Dermis microvascular lymphatic vessel endothelial cell (primary cell): ENCODE results near the gene MZF1. TPM values are rescaled to one million over a fixed set of nuclear protein-coding genes. Genes with fewer than 3 reads are reported as not detected.
A peak's percentile ranks its signal among the peaks of the same experiment; 100 is the strongest.

Experiments
- DNase-seq, 2 donors: peaks; one replicate each; pipeline versions ENCODE4 v3.0.0 to v3.0.0-alpha.2; 2010; ENCODE audit warnings: low read depth in 2 of 2
- total RNA-seq: library from RNA; depleted of rRNA; stranded (reverse); fragments of >200 nt; gene quantifications from 2 replicates; pipeline ENCODE4 v1.2.1, GENCODE V29; 2014

The MZF1 gene
- total RNA-seq, 1 donor from 2014 or later, result 5.1 TPM

DNA sequence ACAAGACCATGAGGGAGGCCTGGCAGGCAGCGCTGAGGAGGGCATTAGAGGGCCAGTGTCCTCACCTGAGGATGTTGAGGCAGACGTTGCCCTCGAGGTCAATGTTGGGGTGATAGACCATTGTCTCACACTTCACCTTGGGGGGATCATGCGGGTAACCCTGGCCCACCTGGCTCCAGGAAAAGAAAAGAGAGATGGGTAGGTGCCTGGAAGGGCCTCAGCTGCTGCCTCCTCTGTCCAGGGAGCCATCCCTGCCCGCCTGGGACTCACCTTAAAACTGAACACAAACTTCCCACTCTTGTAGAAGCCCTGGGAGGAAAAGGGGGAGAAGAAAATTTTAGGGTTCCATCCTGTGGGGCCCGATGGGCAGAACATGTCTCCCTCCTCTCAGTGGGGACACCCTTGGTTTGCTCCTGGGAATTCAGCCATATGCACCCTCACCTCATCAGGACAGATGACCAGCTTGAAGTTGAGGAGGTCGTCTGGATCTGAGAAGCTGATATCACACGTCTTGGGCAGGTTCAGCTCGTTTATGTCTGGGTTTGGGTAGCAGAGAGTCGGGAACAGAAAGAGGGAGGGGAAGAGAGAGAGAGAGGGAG is 16.4 kb downstream of the MZF1 start:
- DNase-seq, result no peak

DNA sequence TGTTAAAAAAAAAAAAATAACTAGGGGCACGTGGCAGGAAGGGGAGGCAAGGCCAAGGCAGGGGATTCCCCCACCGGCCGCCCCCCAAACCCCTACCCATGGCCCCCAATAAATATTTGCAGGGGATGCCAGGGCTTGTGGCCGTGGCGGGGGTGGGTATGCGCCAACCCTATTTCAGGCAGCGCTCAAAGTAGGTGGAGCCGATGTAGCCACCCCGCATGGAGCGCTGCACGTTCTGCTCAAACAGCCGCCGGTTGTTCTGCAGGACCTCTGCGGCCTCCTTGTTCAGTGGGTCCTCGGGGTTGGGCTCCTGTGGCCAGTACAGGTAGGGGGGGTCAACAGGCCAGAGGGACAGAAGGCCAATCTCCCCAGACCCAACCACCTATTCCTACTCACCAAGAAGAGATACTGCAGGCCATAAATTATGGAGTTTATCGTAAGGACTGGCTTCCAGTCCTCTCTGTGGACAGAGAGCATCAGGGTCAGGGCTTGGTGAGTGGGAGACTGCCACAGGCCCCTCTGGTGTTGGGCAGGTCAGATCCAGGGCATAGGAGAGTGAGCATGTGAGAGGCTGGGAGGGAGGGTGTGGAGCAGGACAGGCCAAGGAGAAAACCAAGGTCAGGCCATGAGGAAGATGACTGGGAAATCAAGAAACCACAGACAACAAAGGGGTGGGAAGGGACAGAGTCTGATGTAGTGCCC is 17.1 kb downstream of the MZF1 start:
- no peak for DNase-seq

DNA sequence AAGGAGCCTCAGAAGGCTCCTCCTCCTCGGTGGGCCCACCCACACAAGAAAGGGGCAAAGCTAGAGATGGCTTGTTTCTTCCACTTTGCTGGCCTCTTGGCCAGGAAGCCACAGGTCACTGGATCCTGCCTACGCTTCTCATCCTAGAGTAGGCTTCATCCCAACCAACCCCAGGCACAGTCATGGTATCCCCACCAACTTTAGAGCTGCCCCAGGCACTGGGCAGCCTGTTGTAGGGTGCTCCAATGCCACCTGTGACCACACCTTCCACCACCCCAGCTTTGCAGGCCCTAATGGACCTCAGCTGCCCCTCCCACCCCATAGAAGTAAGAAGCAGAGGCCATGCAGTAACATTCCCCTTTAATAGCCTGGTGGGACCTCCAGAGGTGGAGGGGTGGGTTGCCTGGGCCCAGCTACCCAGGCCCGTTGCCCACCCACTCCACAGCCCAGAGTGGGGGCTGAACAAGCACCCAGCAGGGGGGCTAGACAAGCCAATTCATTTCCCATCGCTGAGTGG is 17.7 kb downstream of the MZF1 start:
- DNase-seq, result no peak

DNA sequence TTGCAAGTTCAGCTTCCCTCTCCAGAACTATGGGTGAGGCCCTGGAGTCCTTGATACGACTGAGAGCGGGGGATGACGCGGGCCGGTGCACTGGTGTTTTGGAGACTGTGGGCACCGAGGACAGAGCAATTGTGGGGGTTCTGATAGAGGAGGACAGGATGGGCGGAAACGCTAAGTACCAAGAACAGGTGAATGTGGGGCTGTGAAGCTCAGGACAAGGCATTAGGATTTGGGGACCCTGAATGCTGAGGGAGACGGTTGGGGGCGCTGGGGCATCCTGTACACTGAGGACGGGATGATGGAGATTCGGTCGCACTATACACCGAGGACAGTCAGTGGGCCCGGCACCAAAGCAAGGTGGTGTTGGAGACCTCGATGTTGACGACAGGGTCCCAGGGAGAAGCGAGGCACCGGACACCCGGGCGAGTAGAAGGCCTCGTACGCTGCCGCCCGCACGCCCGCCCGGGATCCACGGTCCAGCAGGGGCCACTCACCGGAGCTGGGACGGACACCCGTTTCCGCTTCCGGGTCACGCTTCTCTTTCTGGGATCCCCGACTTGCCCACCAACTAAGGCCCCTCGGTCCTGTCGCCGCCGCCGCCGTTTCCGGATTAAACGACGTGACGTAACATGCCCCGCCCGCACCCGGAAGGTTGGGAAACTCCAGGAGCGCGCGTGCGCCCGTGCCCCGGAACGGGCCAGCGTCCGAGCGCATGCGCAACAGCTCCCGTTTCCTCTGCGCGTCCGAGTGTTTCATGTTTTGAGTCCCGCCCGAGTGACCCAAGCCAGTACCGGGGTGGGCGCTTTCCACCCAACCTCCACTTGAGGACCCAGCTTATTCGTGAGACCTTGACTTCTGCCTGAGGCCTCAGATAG is 18.4 kb downstream of the MZF1 start, which contains the start of gene CHMP2A:
CHMP2A (minus strand) TSS at position 612 of the 875 bp plus-strand sequence. CDS start 893 bp downstream, outside the sequence.
- peak; percentile 91 to 97 for DNase-seq

- DNase-seq, result no peak
Observed at GRCh38 chr19:58553799-58554493, 19.2 kb downstream of the MZF1 start.

- DNase-seq, result no peak
Observed at GRCh38 chr19:58552655-58553054, 20.5 kb downstream of the MZF1 start.

DNA sequence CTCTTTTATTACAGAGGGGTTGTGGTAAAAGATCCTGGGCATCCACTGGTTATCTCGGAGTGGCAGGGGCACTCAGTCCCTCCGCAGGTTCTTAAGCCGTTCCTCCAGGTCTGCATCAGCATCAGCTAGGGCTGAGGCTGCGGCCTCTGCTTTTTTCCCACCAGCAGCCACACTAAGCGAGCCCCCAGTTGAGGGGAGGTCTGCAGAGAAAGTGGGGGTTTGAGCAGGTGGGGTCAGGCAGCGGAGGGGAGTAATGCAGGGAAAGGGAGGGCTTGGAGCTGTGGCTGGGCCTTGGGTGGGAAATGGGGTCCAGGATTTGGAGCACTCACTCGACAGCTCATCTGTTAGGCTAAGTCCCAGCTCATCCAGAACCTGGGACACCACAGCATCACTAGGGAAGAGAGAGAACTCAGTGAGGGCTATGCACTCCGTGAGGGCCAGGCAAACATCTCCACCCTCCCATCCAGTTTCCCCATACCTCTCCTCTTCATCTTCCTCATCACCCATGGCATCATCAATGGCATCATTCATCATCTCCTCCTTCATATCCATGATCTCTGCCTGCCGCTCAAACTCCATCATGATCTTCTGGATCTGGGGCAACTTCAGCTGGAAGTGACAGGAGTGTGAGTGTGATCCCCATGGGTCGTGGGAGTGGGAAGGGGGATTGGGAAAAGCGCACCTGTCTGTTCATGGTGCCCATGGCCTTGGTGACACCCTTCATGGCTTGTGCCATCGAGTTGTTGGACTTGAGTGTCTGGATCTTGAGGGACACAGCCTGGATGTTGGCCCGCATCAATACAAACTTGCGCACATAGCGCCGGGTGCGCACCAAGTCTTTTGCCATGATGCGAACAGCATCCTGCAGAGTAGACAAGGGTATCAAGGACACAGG is 21.3 kb downstream of the MZF1 start:
- DNase-seq, result no peak

GRCh38 chr19:58551123-58551497 is 22.0 kb downstream of the MZF1 start:
- DNase-seq, result no peak

DNA sequence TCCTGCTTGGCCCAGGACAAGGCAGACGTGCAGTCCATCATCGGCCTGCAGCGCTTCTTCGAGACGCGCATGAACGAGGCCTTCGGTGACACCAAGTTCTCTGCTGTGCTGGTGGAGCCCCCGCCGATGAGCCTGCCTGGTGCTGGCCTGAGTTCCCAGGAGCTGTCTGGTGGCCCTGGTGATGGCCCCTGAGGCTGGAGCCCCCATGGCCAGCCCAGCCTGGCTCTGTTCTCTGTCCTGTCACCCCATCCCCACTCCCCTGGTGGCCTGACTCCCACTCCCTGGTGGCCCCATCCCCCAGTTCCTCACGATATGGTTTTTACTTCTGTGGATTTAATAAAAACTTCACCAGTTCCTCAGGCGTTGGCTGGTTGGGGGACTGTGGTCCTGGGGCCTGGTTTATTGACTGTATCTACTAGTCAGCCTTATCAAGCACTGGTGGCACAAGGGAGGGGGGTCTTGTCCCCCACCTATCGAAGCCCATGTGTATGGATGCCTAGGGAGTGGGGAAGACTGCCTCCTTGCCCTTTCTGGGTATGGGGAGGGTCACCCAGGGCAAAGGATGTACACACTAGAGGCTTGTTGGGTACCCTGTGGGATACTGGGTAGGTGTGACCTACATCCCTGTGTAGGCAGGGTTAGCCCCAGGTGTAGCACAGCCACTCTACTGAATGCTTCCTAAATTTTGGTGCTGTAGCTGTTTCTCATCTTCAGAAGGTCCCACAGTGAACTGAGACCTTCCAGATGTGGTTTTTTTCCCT is 22.6 kb downstream of the MZF1 start:
- DNase-seq, result no peak

DNA sequence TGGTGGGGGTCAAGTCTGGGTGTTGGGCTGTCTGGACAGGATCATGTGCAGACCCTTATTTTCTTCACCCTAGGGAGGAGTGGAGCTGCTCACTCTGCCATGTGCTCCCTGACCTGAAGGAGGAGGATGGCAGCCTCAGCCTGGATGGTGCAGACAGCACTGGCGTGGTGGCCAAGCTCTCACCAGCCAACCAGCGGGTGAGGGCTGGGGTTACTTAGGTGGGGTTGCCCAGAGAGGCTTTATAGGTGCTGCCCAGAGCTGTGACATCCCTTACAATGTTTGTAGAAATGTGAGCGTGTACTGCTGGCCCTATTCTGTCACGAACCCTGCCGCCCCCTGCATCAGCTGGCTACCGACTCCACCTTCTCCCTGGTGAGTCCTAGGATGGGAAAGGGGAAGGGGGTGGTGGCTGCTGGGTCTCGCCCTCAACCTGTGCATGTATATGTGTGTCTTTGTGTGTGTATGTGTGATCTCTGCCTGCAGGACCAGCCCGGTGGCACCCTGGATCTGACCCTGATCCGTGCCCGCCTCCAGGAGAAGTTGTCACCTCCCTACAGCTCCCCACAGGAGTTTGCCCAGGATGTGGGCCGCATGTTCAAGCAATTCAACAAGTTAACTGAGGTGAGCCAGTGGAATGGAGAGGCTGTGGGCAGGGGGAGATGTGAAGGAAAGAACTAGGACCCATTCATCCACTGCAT is 23.3 kb downstream of the MZF1 start:
- DNase-seq, result no peak

DNA sequence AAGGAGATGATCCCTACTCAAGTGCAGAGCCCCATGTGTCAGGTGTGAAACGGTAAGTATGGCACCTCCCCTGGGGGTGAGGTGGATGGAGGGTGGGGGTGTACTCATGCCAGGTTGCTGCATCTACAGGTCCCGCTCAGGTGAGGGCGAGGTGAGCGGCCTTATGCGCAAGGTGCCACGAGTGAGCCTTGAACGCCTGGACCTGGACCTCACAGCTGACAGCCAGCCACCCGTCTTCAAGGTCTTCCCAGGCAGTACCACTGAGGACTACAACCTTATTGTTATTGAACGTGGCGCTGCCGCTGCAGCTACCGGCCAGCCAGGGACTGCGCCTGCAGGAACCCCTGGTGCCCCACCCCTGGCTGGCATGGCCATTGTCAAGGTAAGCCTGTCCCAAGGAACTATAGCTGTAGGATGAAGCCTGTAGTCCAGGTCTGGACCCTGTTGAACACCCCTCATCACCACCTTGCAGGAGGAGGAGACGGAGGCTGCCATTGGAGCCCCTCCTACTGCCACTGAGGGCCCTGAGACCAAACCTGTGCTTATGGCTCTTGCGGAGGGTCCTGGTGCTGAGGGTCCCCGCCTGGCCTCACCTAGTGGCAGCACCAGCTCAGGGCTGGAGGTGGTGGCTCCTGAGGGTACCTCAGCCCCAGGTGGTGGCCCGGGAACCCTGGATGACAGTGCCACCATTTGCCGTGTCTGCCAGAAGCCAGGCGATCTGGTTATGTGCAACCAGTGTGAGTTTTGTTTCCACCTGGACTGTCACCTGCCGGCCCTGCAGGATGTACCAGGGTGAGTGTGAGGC is 24.1 kb downstream of the MZF1 start:
- DNase-seq, result no peak

DNA sequence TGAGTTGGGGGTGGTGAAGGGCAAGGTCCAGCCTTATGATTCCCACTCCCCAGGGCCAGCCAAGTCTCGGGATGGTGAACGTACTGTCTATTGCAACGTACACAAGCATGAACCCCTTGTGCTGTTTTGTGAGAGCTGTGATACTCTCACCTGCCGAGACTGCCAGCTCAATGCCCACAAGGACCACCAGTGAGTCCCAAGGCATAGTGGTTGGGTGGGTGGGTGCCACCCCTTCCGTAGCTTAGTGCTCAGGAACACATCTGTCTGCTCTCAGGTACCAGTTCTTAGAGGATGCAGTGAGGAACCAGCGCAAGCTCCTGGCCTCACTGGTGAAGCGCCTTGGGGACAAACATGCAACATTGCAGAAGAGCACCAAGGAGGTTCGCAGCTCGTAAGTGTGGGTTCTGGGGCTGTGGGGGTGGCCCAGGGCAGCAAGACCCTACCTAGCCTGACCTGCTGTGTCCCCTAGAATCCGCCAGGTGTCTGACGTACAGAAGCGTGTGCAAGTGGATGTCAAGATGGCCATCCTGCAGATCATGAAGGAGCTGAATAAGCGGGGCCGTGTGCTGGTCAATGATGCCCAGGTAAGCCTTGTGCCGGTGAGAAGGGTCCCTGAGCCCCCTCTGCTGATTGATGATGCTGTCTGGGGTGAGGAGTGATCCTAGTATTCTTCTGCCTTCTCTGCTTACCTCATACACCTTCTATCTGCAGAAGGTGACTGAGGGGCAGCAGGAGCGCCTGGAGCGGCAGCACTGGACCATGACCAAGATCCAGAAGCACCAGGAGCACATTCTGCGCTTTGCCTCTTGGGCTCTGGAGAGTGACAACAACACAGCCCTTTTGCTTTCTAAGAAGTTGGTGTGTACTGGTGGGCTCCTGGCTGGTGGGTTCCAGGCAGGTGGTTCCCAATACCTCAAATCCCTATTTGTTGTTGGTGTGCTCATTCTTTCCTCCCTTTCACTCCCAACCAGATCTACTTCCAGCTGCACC is 25.5 kb downstream of the MZF1 start:
- no peak for DNase-seq

DNA sequence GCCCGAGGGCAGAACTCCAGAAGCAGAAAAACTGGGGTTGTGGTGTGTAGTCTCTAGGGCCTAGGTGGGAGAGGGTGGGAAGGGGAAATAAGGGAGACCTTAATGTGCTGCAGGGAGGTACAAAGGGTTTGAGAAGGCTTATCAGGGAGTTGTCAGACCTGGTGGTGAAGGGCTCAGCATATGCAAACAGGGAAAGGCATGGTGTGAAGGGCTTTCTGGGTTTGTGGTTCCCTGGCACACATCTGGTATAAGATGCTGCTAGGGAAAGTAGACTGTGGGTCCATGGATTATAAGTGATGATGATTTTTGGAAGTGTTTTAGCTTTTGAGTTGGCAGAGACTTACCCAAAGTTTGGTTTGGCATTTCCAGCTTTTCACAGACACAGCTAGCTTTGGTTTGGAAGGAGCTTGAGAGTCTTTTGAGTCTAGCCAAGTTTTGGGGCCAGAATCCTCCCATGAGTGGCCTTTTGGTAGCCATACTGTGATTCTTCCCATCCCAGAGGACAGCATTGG is 27.1 kb downstream of the MZF1 start:
- DNase-seq, result no peak

GRCh38 chr19:58545286-58546018 is 27.7 kb downstream of the MZF1 start:
- DNase-seq, result no peak

GRCh38 chr19:58544591-58545285 is 28.4 kb downstream of the MZF1 start:
- DNase-seq, result peak in 1 of 2 donors; percentile 63
